ENCODE results near the gene KANK3.
"Not testable (repeated sequence)": the region's sequence is repeated elsewhere in the genome, so short reads cannot be mapped to it uniquely, and the experiment has no call there.

The KANK3 gene

GRCh38 chr19:8336660-8337059 is 6.4 kb downstream of the KANK3 start:
- DNase-seq, result no peak

GRCh38 chr19:8336072-8336569 is 6.9 kb downstream of the KANK3 start:
- DNase-seq, result no peak

GRCh38 chr19:8335343-8336071 is 7.6 kb downstream of the KANK3 start:
- DNase-seq, result peak in 2 of 5 experiments; percentile 43 to 51

GRCh38 chr19:8334458-8335342 is 8.4 kb downstream of the KANK3 start:
- DNase-seq, result peak in 2 of 5 experiments; percentile 4 to 81

- no peak for DNase-seq
These were observed 9.2 kb downstream of the KANK3 start for GRCh38 chr19:8333767-8334457.

GRCh38 chr19:8332976-8333766 is 9.9 kb downstream of the KANK3 start:
- no peak for DNase-seq

- DNase-seq, result no peak
These were observed 11.7 kb downstream of the KANK3 start for GRCh38 chr19:8331263-8331845.

GRCh38 chr19:8329996-8330395 is 13.1 kb downstream of the KANK3 start:
- no peak for DNase-seq

- DNase-seq, result no peak
These were observed 17.6 kb downstream of the KANK3 start for GRCh38 chr19:8325454-8325853.

- DNase-seq, result no peak
These were observed 18.6 kb downstream of the KANK3 start for GRCh38 chr19:8324186-8325050.

- DNase-seq, result no peak
These were observed 19.3 kb downstream of the KANK3 start for GRCh38 chr19:8323781-8324185.

- DNase-seq, result no peak
These were observed 20.4 kb downstream of the KANK3 start for GRCh38 chr19:8322638-8322997.

- no peak for DNase-seq
These were observed 20.9 kb downstream of the KANK3 start for GRCh38 chr19:8321986-8322637.

GRCh38 chr19:8321067-8321985 is 21.7 kb downstream of the KANK3 start, which contains the start of the genes NDUFA7 and RPS28:
TSS of gene NDUFA7 (minus strand) at chr19:8321375. CDS start at chr19:8321358, 17 bp downstream.
TSS of gene RPS28 (plus strand) at chr19:8321496. CDS start at chr19:8321531, 35 bp downstream.
- peak; percentile 93 to 97 (median 95) for DNase-seq

GRCh38 chr19:8320564-8321066 is 22.4 kb downstream of the KANK3 start:
- peak in 1 of 5 experiments; percentile 37 for DNase-seq

- DNase-seq, result no peak
These were observed 23.1 kb downstream of the KANK3 start for GRCh38 chr19:8319807-8320520.

- DNase-seq, result not testable (repeated sequence)
These were observed 24.2 kb downstream of the KANK3 start for GRCh38 chr19:8318835-8319234.
